ENCODE data around the gene PCCA. TPM values are rescaled to one million over a fixed set of nuclear protein-coding genes. Genes with fewer than 3 reads are reported as not detected.

PCCA gene
- total RNA-seq, 4 donors from 2014 or later: 40.1 to 82.8 (median 61.1) TPM

GRCh38 chr13:100513987-100514670 is 425.2 kb downstream of the PCCA start:
- TF ChIP-seq, protein P1, sequence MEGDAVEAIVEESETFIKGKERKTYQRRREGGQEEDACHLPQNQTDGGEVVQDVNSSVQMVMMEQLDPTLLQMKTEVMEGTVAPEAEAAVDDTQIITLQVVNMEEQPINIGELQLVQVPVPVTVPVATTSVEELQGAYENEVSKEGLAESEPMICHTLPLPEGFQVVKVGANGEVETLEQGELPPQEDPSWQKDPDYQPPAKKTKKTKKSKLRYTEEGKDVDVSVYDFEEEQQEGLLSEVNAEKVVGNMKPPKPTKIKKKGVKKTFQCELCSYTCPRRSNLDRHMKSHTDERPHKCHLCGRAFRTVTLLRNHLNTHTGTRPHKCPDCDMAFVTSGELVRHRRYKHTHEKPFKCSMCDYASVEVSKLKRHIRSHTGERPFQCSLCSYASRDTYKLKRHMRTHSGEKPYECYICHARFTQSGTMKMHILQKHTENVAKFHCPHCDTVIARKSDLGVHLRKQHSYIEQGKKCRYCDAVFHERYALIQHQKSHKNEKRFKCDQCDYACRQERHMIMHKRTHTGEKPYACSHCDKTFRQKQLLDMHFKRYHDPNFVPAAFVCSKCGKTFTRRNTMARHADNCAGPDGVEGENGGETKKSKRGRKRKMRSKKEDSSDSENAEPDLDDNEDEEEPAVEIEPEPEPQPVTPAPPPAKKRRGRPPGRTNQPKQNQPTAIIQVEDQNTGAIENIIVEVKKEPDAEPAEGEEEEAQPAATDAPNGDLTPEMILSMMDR (IDR thresholded peaks at IDR 0.05; ENCODE audit: low read depth): no peak

DNA sequence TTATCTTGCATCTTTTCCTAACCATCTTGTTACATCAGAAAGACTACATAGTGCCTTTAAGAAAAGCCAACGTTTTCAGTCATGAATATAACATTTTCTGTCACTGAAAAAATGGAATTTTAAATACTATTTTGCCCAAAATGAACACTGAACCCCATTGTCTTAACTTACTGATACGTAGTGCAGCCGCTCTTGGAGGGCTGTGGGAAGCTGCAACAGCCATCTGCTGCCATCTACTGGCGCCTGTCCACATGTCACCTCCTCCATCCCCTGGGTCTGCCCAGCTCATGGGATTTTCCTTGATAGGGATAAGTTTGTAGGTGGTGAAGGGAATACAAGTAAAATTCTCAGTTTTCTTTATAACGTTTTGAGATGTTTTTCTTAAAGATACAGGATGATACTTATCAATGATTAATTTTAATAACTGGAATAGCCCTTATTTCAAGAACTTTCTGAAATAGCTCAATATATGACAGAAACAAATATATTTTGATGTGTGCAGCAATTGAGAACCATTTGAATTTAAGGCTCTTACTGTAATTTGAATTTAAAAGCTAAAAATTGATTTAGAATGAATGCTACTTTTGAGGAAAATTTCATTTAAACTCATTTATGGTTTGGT is 426.0 kb downstream of the PCCA start:
- TF ChIP-seq, protein P1 (IDR thresholded peaks at IDR 0.05; ENCODE audit: low read depth): no peak

DNA sequence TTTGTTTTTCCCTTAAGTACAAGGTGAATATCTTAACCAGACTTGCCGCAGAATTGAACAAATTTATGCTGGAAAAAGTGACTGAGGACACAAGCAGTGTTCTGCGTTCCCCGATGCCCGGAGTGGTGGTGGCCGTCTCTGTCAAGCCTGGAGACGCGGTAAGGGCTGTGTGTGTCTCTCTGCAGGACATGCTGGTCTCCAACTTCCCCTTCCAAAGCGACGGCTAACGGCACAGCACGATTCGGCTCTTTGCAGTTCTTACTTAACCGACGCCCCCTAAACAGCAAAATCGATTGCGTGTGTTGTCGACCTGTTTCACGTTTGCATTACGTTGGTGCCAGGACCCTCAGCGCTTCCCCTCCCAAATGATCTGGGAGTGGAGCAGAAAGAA is 426.5 kb downstream of the PCCA start:
- TF ChIP-seq, protein P1 (IDR thresholded peaks at IDR 0.05; ENCODE audit: low read depth): no peak

GRCh38 chr13:100517135-100517534 is 428.2 kb downstream of the PCCA start:
- TF ChIP-seq, protein P1 (IDR thresholded peaks at IDR 0.05; ENCODE audit: low read depth): no peak

GRCh38 chr13:100517728-100518127 is 428.8 kb downstream of the PCCA start:
- TF ChIP-seq, protein P1 (IDR thresholded peaks at IDR 0.05; ENCODE audit: low read depth): no peak

- TF ChIP-seq, protein P1 (IDR thresholded peaks at IDR 0.05; ENCODE audit: low read depth): no peak
Measured at GRCh38 chr13:100518394-100519062, 429.6 kb downstream of the PCCA start.

- TF ChIP-seq, protein P1 (IDR thresholded peaks at IDR 0.05; ENCODE audit: low read depth): no peak
Measured at GRCh38 chr13:100519626-100520025, 430.7 kb downstream of the PCCA start.

Data from subcutaneous adipose tissue (tissue), 4 donors.